ENCODE results near the gene KRTAP4-7. TPM values are rescaled to one million over a fixed set of nuclear protein-coding genes. Genes with fewer than 3 reads are reported as not detected.
"Not testable (repeated sequence)": the region's sequence is repeated elsewhere in the genome, so short reads cannot be mapped to it uniquely, and the experiment has no call there.

The KRTAP4-7 gene
- not detected in 2 replicates for total RNA-seq

DNA sequence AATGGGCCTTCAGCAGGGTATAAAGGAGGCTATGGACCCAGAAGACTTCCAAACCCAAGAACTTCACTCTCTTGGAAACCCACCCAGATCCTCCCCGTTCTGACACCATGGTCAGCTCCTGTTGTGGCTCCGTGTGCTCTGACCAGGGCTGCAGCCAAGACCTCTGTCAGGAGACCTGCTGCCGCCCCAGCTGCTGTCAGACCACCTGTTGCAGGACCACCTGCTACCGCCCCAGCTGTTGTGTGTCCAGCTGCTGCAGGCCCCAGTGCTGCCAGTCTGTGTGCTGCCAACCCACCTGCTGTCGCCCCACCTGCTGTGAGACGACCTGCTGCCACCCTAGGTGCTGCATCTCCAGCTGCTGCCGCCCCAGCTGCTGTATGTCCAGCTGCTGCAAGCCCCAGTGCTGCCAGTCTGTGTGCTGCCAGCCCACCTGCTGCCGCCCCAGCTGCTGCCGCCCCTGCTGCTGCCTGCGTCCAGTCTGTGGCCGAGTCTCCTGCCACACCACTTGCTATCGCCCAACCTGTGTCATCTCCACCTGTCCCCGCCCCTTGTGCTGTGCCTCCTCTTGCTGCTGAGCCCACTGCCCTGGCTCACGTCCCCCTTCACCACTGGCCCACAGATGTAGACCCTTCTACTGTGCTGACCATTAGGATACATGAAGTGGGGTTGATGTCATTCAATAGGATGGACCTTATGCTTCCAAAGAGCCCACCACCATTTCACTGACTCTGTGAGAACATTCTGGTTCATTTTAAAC, at the start of gene KRTAP4-7:
KRTAP4-7 (plus strand) TSS at position 51 of the 757 bp plus-strand sequence; CDS start at position 108, 57 bp downstream.
- H3K4me1 Mint-ChIP-seq (ENCODE audit: low read depth); intact Hi-C loops (cut with micrococcal nuclease); H3K27me3 Mint-ChIP-seq (ENCODE audit: insufficient read depth): not testable (repeated sequence)

DNA sequence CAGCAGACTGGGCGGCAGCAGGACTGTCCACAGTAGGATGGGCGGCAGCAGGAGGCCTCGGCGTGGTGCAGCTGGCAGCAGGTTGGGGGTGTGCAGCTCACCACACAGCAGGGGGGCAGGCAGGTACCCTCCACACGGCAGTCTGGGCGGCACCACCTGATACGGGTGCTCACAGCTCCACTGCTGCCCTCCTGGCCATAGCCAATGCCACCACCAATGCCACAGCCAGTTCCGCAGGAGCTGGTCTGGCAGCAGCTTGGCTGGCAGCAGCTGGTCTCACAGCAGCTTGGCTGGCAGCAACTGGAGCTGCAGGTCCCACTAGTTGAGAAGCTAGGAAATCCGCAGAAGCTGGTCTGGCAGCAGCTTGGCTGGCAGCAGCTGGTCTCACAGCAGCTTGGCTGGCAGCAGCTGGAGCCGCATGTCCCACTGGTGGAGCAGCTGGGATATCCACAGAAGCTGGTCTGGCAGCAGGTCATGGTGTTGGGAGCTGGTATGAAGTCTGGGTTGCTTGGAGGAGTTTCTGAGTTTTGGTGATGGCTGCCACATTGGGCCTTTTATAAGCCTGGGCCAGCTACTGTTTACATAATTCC, 49.5 kb upstream of the KRTAP4-7 start, which contains the start of gene KRTAP1-3:
KRTAP1-3 (minus strand) TSS at position 529 of the 590 bp plus-strand sequence; CDS start at position 476, 53 bp downstream.
- H3K4me1 Mint-ChIP-seq (ENCODE audit: low read depth); H3K27ac Mint-ChIP-seq; H3K27me3 Mint-ChIP-seq (ENCODE audit: insufficient read depth); H3K9me3 Mint-ChIP-seq; H3K36me3 Mint-ChIP-seq (ENCODE audit: low read depth); DNase-seq (ENCODE audit: low spot score); intact Hi-C loops (cut with micrococcal nuclease); H3K4me3 Mint-ChIP-seq: not testable (repeated sequence)

More for the DNA sequence above, at the start of gene KRTAP4-7:
- H3K27ac Mint-ChIP-seq; DNase-seq (ENCODE audit: low spot score); H3K9me3 Mint-ChIP-seq; H3K4me3 Mint-ChIP-seq; H3K36me3 Mint-ChIP-seq (ENCODE audit: low read depth): not testable (repeated sequence)

DNA sequence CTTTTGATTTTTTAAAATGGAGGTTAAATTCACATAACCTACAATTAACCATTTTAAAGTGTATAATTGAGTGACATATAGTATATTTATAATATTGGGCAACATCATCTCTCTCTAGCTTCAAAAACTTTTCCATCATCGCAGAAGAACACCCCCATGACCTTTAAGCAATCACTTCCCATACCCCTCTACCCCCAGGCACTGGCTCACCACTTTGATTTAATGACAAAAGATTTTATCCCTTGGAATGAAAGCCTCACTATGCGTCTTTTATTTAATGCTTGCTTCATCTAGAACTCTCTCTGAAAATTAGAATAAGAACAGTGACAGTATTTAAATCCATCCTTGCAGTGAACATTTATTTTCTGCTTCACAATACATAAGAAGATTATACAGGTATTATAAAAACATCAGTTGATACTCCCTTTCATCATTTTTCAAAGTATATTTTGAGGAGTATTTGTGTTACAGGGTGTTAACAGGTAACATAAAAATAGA, 46.0 kb upstream of the KRTAP4-7 start:
- Mint-ChIP-seq H3K27me3 (ENCODE audit: insufficient read depth) (peaks cover 7% of the 10 kb centered on the region), H3K36me3 (ENCODE audit: low read depth) (no peaks in the 10 kb centered on the region), H3K4me1 (ENCODE audit: low read depth) (no peaks in the 10 kb centered on the region), H3K4me3 (no peak overlapping the region), H3K27ac (no peak overlapping the region), H3K9me3 (no peaks in the 10 kb centered on the region)
- intact Hi-C loops (cut with micrococcal nuclease) = no loop called here
- DNase-seq (ENCODE audit: low spot score) = no peak

DNA sequence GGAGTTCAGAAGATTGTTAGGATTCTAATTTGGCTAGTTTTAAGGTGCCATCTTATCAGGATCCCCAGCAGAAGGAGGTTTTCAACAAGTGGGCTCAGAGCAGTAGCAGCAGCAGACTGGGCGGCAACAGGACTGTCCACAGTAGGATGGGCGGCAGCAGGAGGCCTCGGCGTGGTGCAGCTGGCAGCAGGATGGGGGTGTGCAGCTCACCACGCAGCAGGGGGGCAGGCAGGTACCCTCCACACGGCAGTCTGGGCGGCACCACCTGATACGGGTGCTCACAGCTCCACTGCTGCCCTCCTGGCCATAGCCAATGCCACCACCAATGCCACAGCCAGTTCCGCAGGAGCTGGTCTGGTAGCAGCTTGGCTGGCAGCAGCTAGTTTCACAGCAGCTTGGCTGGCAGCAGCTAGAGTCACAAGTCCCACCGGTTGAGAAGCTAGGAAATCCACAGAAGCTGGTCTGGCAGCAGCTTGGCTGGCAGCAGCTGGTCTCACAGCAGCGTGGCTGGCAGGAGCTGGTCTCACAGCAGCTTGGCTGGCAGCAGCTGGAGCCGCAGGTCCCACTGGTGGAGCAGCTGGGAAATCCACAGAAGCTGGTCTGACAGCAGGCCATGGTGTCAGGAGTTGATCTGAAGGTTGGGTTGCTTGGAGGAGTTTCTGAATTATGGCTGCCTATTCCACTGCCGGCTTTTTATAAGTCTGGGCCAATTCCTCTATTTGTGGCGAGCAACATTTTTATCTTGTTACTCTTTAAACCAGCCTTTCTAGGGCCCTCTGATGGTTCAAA, 43.0 kb upstream of the KRTAP4-7 start, which contains the start of gene KRTAP1-1:
KRTAP1-1 (minus strand) TSS at position 668 of the 789 bp plus-strand sequence; CDS start at position 615, 53 bp downstream.
- intact Hi-C loops (cut with micrococcal nuclease); H3K27me3 Mint-ChIP-seq (ENCODE audit: insufficient read depth); DNase-seq (ENCODE audit: low spot score); H3K36me3 Mint-ChIP-seq (ENCODE audit: low read depth); H3K4me1 Mint-ChIP-seq (ENCODE audit: low read depth); H3K27ac Mint-ChIP-seq; H3K4me3 Mint-ChIP-seq: not testable (repeated sequence)
- peaks cover 10% of the 10 kb centered on the region for H3K9me3 Mint-ChIP-seq

DNA sequence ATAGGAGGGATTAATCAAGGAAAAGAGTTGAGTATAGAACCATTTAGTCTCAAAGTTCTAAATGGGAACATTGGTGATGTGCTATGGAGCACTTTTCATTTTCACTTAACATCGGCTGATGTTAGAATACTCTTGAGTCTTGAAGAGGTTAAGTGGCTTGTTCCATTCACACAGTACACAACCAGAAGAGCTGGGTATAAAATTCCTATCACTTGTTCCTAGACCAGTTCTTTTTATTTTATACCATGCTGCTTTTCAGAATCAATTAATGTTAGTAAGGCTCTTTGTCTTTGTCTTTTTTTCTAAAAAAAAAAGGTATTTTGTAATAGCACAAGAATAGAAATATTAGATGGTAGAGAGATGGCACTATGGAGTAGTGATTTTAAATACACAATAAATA, 41.0 kb upstream of the KRTAP4-7 start:
- Mint-ChIP-seq H3K4me3 (no peak overlapping the region), H3K27me3 (ENCODE audit: insufficient read depth) (peaks cover 8% of the 10 kb centered on the region), H3K9me3 (peaks cover 10% of the 10 kb centered on the region), H3K36me3 (ENCODE audit: low read depth) (no peaks in the 10 kb centered on the region), H3K27ac (no peak overlapping the region), H3K4me1 (ENCODE audit: low read depth) (no peaks in the 10 kb centered on the region)
- DNase-seq (ENCODE audit: low spot score) = no peak
- intact Hi-C loops (cut with micrococcal nuclease) = no loop called here

DNA sequence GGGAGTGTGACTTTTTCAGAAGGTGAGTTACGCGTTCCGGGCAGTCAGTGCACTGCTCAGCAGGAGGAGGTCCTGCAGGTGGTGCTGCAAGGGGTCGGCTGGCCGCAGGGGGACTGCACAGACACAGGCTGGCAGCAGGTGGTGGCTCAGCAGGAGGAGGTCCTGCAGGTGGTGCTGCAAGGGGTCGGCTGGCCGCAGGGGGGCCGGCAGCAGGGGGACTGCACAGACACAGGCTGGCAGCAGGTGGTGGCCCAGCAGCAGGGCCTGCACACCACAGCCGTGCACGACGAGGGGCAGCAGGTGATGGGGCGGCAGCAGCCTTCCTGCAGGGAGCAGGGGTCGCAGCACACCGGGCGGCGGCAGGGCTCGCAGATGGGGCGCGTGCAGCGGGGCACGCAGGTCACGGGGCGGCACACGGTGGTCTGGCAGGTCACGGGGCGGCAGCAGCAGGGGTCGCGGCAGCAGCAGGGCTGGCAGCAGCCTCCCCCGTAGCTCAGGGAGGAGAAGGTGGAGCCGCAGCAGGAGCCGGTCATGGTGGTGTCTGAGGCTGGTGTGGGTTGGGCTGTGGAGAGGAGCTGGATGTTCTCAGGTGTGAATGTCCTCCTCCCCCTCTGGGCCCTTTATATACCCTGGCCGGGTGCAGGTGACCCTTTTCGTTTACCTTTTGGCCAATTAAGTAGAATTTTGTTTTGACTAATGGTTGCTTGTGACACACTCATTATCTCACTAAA, 37.0 kb upstream of the KRTAP4-7 start, which contains the start of gene KRTAP2-1:
KRTAP2-1 (minus strand) TSS at position 582 of the 731 bp plus-strand sequence; CDS start at position 533, 49 bp downstream.
- H3K4me1 Mint-ChIP-seq (ENCODE audit: low read depth); intact Hi-C loops (cut with micrococcal nuclease); H3K27me3 Mint-ChIP-seq (ENCODE audit: insufficient read depth); H3K27ac Mint-ChIP-seq; DNase-seq (ENCODE audit: low spot score); H3K4me3 Mint-ChIP-seq; H3K36me3 Mint-ChIP-seq (ENCODE audit: low read depth): not testable (repeated sequence)
- peaks cover 10% of the 10 kb centered on the region for H3K9me3 Mint-ChIP-seq

DNA sequence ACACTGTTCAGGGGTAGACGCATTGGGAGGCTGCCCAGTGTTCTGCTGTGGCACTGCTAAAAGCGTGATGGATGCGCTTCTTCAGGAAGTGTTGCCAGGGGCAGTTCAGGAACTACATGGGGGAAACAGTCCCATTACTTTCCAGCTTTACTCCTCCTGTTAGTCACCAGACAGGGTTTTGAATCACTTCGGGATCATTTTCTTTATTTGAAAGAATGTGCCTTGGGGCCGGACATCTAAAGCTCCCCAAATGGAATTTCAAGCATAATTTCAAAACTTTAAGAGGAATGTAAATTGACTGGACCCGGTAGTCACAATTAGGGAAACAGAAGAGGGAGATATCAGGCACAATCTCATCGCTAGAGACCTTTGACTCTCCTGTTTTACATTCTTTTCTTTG, 35.5 kb upstream of the KRTAP4-7 start:
- Mint-ChIP-seq H3K36me3 (ENCODE audit: low read depth) (no peaks in the 10 kb centered on the region), H3K4me3 (no peak overlapping the region), H3K27me3 (ENCODE audit: insufficient read depth) (peaks cover 7% of the 10 kb centered on the region), H3K9me3 (peaks cover 8% of the 10 kb centered on the region), H3K27ac (no peak overlapping the region), H3K4me1 (ENCODE audit: low read depth) (no peaks in the 10 kb centered on the region)
- DNase-seq (ENCODE audit: low spot score) = no peak
- intact Hi-C loops (cut with micrococcal nuclease) = no loop called here

DNA sequence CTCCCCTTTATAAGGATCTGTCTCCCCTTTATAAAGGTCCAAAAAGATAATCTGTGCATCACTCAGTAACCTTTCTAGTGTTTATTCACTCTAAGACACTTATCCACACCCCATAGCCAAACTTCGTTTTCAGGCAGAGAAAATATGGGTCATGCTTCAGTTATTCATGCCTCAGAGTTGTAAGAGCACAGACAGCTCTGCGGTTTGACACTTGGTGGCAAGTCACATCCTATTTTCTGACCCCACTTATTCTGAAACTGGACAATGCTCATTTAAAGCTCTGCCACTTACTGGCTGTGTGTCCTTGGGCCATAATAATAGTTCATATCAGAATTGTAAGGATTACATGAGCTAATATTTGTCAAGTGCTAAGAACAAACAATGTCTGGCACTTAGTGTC, 34.8 kb upstream of the KRTAP4-7 start:
- intact Hi-C loops (cut with micrococcal nuclease) = no loop called here
- no peak overlapping the region for H3K27ac Mint-ChIP-seq
- no peaks in the 10 kb centered on the region for H3K4me1 Mint-ChIP-seq (ENCODE audit: low read depth)
- H3K36me3 Mint-ChIP-seq (ENCODE audit: low read depth) = no peaks in the 10 kb centered on the region
- H3K9me3 Mint-ChIP-seq = peaks cover 1% of the 10 kb centered on the region
- H3K27me3 Mint-ChIP-seq (ENCODE audit: insufficient read depth) = peaks cover 6% of the 10 kb centered on the region
- H3K4me3 Mint-ChIP-seq = no peak overlapping the region
- DNase-seq (ENCODE audit: low spot score) = no peak

DNA sequence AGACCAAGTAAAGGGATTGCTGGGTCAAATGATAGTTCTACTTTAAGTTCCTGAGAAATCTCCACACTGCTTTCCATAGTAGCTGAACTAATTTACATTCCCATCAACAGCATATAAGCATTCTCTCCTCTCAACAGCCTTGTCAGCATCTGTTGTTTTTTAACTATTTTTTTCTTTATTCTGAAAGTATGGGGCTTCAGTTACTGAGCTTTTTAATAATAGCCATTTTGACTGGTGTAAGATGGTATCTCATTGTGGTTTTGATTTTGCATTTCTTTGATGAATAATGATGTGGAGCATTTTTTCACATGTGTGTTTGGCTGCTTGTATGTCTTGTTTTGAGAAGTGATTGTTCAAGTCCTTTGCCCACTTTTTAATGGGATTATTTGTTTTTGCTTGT, 31.4 kb upstream of the KRTAP4-7 start:
- no peak for DNase-seq (ENCODE audit: low spot score)
- Mint-ChIP-seq H3K27me3 (ENCODE audit: insufficient read depth) (peaks cover 8% of the 10 kb centered on the region), H3K36me3 (ENCODE audit: low read depth) (no peaks in the 10 kb centered on the region), H3K4me3 (no peak overlapping the region), H3K4me1 (ENCODE audit: low read depth) (no peaks in the 10 kb centered on the region), H3K27ac (no peak overlapping the region), H3K9me3 (peaks cover 4% of the 10 kb centered on the region)
- intact Hi-C loops (cut with micrococcal nuclease) = no loop called here

DNA sequence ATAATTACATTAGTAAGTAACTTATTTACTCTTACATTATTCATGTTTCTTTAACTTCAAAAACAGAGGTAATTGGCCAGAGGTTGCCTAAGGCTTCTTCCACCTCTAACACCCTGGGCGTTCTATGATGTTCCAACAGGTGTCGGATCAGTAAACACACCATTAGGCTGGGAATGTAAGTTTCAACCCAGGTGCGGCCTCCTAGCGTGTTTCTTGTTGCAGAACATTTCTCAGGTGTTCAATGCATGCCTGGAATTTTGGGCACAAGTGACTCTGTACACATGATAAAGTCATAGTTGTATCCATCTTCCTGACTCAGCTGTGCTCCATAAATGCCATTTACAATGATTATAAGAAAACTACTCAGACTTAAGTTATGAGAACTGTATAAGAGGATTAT, 29.9 kb upstream of the KRTAP4-7 start:
- Mint-ChIP-seq H3K27ac (no peak overlapping the region), H3K27me3 (ENCODE audit: insufficient read depth) (peaks cover 10% of the 10 kb centered on the region), H3K9me3 (peaks cover 6% of the 10 kb centered on the region), H3K36me3 (ENCODE audit: low read depth) (no peaks in the 10 kb centered on the region), H3K4me1 (ENCODE audit: low read depth) (no peaks in the 10 kb centered on the region), H3K4me3 (no peak overlapping the region)
- intact Hi-C loops (cut with micrococcal nuclease) = no loop called here
- no peak for DNase-seq (ENCODE audit: low spot score)

DNA sequence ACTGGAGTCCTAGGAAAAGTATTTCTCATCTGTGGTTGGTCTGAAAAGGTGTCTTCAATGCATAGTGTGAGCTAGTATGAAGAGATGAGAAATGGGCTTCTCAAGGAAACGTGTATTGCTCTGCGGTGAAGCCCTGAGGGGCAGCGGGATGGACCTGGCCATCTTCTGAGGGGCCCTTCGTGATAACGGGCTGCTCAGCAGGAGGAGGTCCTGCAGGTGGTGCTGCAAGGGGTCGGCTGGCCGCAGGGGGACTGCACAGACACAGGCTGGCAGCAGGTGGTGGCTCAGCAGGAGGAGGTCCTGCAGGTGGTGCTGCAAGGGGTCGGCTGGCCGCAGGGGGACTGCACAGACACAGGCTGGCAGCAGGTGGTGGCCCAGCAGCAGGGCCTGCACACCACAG, 29.4 kb upstream of the KRTAP4-7 start:
- H3K27ac Mint-ChIP-seq; H3K4me1 Mint-ChIP-seq (ENCODE audit: low read depth); intact Hi-C loops (cut with micrococcal nuclease); H3K9me3 Mint-ChIP-seq; H3K4me3 Mint-ChIP-seq; DNase-seq (ENCODE audit: low spot score); H3K36me3 Mint-ChIP-seq (ENCODE audit: low read depth): not testable (repeated sequence)
- peaks cover 12% of the 10 kb centered on the region for H3K27me3 Mint-ChIP-seq (ENCODE audit: insufficient read depth)

DNA sequence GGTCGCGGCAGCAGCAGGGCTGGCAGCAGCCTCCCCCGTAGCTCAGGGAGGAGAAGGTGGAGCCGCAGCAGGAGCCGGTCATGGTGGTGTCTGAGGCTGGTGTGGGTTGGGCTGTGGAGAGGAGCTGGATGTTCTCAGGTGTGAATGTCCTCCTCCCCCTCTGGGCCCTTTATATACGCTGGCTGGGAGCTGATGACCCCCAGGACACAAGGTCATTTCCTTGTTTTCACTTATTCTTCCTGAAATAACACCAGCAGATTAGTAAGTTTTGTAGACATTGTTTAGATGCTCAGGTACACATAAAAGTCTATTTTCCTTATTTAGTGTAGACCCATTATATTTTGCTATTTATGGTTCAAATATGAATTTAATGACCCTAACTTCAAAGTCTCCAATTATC, 28.8 kb upstream of the KRTAP4-7 start, which contains the start of gene KRTAP2-2:
KRTAP2-2 (minus strand) TSS at position 101 of the 400 bp plus-strand sequence; CDS start at position 82, 19 bp downstream.
- H3K9me3 Mint-ChIP-seq; H3K27ac Mint-ChIP-seq; DNase-seq (ENCODE audit: low spot score); H3K4me3 Mint-ChIP-seq; H3K4me1 Mint-ChIP-seq (ENCODE audit: low read depth); intact Hi-C loops (cut with micrococcal nuclease); H3K36me3 Mint-ChIP-seq (ENCODE audit: low read depth): not testable (repeated sequence)
- H3K27me3 Mint-ChIP-seq (ENCODE audit: insufficient read depth) = peaks cover 14% of the 10 kb centered on the region

All from activated T-helper 1 cell treated with anti-CD3 and anti-CD28 coated beads, Interleukin-12 subunit alpha, Interleukin-12 subunit beta, Interleukin-2, Interleukin-4 antibody, amounts not matched to agents 30 ng/mL and 10 ng/mL and 1 ng/mL, durations not matched to agents 14 hours and 24 hours and 36 hours (primary cell).